IPS-NIHi7 (cell line): ENCODE results near the gene DNAJC5.
A peak's percentile ranks its signal among the peaks of the same experiment; 100 is the strongest.
"Not testable (repeated sequence)": the region's sequence is repeated elsewhere in the genome, so short reads cannot be mapped to it uniquely, and the experiment has no call there.

Experiments used
- DNase-seq: peaks from one replicate; pipeline ENCODE4 v3.0.0; 2012; ENCODE audit warnings: mixed read lengths; ENCODE audit errors: extremely low spot score

Gene DNAJC5

DNA sequence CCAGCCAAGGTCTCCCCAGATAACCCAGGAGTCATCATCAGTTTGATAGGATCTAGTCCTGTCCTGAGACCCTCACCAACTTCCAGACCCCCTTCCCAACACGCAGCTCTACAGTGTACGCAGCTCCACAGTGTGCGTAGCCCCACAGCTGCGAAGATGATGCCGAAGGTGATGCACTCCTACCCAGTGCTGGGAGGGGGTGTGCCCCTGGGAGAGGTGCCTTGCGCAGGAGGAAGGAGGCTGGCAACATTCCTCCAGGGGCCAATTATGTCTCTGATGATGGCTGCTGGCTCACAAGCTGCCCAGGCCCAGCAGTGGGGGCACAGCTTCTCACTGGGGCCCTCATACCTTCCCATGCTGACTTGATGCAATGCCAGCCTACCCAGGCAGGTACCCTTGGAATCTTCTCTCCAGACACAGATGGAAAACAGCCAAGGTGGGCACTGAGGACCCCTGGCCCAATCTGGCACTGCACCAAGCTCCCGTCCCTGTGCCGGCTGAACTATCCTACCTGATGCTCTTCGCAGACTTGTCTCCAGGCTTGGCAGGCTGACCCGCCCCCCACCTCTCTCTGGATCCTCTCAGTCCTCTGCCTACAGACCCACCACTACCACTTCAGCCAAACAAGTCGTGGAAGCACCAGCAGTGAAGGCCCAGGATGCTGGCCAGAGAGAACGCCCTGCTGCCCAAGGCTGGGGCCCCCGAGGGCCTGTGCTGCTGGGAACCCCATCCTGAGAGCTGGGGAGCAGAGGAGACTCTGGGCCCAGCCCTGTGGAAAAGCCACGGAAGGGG, 73.4 kb downstream of the DNAJC5 start:
- DNase-seq = no peak

DNA sequence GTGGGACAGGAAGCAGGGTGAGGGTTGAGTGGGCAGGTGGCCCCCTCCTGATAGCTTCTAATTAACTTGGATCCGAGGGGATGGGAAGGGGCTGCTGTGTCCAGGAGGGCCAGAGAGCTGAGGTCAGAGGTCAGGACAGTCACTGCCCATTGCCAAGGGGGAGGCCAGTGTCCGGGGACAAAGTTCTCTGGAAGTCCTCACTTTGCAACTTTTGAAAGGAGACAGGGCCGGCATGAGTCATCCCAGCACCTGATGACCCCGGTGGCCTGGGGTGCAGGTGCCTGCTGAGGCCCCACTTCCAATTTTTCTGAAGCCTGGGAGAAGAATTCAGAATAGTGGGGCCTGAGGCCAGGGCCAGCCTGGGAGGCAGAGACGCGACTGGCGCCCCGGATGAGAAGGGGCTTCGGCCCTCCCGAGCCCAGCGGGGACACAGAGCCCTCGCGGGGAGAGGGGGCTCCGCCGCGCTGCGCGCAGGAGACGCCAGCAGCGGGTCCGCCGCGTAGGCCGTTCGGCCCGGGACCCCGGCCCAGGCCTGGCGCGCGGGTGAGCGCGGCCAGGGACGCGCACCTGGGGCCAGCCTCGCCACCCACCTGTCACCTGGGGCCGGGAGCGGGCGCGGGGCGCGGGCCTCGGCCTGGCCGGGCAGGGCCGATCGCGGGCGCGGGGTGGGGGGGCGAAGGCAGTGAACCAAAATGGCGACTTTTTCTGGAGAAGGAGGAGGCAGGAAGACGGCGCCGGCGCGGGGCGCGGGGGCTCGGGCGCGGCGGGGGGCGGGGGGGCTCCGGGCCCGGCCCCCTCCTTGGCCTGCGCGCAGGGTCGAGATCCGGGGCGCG, 74.2 kb downstream of the DNAJC5 start:
- peak; percentile 35 for DNase-seq

DNA sequence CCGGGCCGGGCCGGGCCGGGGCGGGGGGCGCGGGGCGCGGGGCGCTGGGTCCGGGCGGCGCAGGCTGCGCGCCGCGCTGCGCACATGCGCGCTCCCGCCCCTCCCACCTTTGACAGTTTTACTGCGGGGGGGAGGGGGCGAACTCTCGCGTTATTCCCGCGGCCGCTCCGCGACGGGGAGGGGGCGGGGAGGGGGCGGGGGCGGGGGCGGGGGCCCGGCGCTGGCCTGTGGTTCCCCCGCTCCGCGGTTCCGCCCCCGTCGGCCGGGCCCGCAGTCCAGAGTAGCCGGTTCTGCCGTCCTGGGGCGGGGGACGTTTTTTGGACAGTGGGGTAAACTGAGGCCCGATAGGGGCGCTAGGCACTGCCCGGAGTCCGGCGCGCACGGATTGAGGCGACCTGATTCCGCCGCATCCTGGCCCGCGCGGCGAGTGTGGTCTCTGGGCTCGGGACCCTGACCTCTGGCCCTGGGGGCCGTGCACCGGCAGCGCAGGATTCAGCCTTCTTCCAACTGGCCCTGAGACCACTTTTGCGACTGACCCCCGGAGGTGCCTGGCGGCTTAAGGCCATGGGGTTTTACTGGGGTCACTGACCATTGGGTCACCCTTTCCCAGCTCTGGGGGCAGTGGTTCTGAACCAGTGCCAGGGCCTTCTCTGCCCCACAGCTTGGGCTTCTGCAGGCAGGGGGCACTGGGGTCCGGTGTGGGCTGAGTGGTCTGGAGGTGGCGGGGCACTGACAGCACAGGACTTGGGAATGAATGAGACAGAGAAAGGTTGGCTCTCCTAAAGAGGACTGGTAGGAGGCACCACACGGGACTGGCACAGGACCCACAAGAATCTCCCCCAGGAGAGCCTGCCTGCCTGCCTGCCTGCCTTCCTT, 75.2 kb downstream of the DNAJC5 start, which contains the start of gene ZNF512B:
Gene ZNF512B (minus strand): TSS at position 93 of the 876 bp plus-strand sequence. CDS start 1,980 bp downstream, outside the sequence.
- peak; percentile 85 for DNase-seq

DNA sequence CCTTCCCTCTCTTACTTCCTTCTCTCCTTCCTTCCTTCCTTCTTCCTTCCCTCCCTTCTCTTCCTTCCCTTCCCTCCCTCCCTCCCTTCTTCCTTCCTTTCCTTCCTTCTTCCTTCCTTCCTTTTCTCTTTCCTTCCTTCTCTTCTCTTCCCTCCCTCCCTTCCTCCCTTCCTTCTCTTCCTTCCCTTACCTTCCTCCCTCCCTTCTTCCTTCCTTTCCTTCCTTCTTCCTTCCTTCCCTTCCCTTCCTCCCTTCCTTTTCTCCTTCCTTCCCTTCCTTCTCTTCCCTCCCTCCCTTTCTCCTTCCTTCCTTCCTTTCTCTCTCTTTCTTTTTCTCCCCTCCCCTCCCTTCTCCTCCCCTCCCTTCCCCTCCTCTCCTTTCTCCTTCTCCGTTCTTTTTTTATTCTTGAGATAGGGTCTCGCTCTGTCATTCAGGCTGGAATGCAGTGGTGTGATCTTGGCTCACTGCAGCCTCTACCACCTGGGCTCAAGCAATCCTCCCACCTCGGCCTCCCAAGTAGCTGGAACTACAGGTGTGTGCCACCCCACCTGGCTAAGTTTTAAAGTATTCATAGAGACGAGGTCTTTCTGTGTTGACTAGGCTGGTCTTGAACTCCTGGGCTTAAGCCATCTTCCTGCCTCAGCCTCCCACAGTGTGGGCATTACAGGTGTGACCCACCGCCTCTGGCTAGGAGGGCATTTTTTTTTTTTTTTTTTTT, 75.9 kb downstream of the DNAJC5 start:
- no peak for DNase-seq

DNA sequence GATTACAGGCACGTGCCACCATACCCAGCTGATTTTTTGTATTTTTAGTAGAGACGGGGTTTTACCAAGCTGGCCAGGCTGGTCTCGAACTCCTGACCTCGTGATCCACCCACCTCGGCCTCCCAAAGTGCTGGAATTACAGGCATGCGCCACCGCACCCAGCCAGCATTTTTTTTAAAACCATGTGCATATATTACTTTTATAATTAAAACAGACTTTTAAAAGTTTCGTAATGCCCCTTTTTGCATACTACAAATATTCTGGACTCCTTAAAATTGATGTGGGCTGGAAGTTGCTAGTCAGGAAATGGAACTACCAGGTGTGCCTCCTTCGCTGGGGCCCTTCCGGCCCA, 77.0 kb downstream of the DNAJC5 start:
- DNase-seq = not testable (repeated sequence)

DNA sequence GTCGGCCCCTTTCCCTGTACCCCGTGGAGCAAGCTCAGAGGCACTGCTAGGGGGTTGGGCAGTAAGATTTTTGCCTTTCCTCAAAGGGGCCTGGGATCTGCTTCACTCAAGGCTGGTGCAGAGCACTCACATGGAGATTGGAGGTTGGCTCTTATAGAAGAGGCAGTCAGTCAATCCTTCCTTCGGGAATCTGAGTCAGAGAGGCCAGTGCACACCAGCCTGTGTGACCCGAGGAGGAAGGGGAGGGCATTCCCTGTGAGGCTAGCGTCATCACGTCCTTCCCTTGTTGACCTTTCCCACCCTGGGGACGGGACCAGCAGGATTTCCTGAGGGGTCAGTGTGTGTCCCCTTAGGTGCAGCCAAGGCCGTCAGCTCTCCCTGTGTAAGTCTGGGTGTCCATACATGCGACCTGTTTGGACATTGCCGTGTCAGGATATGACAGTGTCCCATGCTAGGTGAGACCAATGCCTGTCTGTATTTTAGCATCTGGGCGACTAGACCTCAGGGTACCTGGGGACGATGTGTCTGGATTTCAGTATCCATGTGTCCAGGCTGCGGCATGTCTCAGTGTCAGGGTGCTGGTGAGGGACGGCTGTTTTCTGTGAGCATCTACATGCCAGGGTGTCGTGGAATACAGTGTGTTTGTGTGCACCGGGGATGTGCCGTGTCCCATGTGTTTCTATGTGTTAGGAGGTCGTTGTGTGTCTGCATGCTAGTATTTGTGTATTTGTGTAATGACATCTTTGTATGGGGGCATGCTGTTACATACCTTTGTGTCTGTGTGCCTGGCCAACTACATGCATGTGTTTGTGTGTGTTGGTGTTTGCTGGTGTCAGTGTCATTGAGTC, 77.6 kb downstream of the DNAJC5 start:
- DNase-seq = no peak

DNA sequence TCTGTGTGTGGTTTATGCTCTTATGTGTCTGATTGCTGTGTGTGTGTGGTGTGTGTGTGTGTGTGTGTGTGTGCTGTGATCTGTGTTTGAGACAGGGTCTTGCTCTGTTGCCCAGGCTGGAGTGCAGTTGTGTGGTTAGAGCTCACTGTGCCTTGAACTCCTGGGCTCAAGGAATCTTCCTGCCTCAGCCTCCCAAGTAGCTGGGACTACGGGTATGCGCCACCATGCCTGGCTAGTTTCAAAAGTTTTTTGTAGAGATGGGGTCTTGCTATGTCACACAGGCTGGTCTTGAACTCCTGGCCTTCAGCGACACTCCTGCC, 78.2 kb downstream of the DNAJC5 start:
- DNase-seq = no peak

DNA sequence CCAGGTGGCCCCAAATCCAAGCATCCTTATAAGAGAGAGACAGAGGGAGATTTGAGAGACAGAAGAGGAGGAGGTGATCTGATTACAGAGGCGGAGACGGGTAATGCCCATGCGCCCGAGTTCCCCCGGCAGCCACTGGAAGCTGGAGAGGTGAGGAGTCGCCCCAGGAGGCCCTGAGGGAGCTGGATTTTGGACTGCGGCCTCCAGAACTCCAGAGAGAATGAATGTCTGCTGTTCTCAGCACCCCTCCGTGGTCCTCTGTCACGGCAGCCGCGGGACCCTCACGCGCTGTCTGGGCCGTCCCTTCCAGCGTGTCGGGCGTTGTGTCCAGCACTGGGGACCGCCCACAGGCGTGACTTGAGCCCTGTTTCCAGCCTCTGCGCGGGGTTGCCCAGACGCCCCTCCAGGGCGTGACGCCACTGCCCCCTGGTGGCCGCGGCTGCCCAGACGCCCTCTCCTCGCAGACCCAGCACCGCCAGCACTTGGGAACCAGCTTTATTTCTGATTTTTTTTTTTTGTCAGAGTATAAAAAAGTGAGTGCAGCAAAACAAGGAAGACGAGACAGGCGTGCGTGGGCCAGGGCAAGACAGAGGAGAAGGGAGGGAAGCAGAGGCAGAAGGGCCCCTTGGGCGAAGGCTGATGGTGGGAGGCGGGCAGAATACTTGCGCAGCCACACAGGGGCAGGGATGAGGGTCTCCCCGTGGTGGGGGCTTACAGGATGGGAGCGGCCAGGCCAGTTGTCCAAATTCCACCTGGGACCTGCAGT, 78.9 kb downstream of the DNAJC5 start:
- DNase-seq = peak; percentile 87

DNA sequence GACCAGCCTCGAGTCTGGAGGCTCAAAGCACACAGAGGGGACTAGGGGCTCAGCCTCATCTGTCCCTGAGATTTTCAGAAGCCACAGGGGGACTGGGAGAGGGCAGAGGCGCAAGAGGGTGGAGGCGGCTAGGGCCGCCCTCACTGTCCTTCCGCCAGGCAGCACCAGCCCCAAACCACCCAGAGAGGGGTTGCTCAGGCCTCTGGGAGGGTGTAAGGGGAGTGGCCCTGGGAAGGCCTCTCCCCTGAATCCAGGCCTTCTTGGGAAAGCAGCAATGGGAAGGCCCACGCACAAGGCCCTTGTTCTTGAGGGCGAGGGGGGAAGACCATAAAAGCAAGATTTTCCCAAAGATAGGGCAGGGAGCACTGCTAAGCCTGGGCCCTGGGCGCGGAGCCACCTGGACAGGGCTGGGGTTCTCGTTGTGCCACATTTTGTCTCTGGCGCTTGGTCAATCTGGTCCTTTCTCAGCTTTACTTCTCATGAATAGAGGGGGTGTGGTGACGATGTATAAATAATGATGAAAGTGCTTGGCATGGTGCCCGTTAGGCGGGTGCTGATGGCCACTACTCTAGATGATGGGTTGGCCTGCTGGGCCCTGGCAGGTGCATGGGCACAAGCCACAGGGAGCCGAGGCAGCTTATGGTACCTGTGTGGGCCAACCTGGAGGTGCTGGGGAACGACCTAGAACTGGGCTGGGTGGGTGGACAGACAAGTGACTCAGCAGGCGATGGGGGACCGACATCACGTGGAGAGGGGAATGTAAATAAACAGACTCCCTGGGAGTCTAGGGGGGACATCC, 79.7 kb downstream of the DNAJC5 start:
- no peak for DNase-seq

DNA sequence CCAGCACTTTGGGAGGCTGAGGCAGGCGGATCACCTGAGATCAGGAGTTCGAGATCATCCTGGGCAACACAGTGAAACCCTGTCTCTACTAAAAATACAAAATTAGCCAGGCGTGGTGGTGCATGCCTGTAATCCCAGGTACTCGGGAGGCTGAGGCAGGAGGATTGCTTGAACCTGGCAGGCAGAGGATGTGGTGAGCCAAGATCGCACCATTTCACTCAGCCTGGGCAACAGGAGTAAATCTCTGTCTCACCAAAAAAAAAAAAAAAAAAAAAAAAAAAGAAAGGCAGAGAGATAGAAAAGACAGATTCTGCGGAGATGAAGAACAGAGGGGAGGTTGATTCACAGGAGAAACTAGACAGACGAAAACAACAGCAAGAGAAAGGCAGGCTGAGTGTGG, 81.6 kb downstream of the DNAJC5 start:
- not testable (repeated sequence) for DNase-seq

DNA sequence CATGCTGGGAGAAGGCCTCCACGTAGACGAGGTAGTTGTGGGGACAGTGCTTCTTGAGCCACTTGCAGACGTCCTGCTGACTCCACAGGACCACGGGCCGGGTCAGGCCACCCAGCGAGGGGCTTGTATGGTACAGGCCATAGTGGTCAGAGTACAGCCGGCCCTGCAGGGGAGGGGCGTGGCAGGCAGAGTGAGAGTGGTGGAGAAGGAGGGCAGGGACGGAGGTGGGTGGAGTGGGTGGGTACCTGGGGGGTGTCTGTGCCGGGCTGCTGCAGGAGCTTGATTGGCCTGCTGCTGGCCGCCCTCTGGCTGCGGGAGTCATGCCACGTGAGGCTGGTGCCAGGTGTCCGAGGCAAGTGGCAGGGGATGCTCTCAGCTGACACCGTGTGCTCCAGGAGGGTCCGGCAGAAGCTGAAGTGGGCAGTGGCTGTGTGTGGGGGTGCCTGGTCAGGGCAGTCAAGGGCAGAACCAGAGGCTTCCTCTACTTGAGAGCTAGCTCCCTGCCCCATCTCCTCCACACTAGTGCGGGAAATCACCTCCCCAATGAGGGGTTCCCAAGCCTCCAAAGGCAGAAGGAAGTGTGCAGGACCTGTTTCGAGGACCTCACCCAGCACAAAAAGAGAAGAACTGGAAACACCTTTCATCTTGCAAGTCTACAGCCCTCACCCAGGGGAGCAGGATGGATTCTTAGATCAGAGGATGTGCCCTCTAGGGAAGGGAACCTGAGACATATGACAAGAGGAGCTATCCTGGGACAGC, 82.2 kb downstream of the DNAJC5 start:
- DNase-seq = no peak

DNA sequence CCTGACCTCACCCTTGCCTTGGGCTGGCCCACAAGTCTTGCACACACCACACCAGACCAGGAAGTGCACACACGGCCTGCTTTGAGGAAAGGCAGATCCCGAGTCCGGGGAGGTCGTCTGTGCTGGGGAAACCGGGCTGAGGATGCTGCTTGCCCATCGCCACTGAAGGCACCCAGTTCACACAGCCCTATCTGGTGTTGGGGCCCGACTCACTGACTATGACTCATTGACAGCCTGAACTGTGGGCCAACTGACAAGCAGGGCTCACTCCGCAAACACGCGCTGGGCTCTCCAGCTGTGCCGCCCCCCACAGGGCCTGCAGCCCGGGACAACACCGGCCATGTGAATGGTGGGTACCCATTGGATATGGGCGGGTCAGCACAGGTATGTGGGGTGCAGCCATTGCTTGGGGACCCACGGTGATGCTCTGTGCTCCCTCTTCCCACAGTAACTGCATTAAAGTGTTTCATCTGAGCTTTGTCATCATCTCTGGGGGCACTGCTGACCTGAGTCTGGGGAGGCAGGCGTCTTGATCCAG, 82.9 kb downstream of the DNAJC5 start:
- DNase-seq = no peak

DNA sequence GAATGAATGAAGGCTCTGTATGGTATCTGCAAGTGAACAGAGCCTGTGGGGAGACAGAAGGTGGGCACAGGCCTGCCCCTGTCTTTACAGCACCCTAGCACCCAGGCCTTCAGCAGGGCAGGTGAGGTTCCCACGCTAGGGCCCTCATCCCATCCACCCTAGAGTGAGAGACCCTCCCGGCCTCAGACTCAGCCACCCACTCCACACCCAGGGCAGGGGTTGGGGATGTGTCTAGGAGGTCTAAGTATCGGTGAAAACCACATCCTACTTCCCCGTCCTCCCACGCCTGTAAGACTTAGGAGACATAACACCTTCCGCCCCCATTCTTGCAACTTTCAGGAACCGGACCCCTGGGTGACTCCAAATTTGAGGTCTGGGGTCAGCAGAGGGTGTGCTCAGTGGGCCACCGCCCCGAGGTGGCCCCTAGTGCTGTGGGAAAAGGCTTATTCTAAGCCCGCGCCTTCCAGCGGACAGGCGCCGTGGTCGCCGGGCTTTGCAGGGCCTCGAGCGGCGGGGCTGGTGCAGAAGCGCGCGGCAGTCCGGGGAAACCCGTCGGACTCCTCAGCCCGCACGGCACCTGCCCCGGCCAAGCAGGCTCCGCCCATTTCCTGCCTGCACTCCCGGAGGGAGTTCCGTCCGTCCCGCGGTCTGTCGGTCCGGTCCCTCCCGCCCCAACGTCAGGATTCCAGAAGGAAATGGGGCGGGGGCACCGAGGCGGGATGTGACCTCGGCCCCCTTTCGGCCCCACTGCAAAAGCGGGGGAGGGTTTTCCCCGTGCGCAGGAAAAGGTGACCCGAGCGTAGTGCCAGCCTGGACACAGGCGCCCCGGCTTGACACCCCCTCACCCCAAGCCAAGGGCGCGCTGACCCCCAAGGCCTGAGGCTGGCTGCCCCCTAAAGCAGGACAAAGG, 83.6 kb downstream of the DNAJC5 start:
- peak; percentile 75 for DNase-seq

DNA sequence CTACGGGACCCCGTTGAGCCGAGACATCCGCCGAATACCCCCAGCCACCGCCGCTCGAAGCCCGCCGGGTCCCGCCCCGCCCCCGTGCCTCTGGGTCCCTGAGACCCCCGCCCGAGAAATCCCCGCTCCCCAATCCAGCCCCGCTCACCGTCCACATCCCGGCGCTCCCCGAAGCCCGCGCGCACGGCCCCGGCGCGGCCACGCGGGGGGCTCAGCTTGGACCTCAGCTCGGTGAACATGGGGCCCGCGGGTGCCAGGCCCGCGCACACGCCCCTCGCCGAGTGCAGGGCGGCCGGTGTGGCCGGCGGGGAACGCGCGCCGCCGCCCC, 84.3 kb downstream of the DNAJC5 start:
- DNase-seq = peak; percentile 31

DNA sequence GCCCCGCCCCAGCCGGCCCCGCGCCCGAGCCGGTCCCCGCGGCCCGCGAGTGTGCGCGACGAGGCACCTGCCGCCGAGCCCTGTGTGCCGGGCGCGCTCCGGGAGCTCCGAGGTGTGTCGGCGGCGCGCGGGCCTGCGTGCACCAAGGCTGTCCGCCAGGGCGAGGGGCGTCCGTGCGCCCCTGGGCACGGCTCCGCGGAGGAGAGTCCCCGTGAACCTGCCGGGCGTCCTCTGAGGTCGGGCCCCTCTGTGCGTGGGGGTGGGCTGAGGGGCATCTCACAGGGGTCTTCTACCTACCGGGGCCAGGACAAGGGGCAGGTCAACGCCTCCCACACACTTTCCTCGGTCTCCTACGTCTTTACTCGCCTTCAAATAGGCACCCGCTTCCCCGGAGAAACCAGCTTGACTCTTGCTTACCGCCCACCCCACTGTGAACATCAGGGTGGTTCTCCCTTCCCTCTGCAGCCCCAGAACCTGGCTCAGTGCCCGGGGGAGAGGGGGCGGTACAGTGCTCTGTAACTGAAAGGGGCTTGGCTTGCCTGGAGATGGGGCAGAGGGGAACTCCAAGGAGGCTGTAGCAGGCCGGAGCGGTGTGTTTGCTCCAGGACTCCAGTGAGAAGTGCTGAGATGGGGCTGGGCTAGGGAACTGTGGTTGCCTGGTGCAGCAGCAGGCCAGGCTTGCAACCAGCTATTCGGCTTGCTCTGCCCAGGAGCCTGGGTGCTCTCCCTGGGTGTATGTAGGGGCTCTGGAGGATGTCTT, 84.8 kb downstream of the DNAJC5 start, which contains the start of gene SAMD10:
Gene SAMD10 (minus strand): TSS at position 86 of the 760 bp plus-strand sequence. CDS start 175 bp downstream, outside the sequence.
- peak; percentile 44 for DNase-seq

DNA sequence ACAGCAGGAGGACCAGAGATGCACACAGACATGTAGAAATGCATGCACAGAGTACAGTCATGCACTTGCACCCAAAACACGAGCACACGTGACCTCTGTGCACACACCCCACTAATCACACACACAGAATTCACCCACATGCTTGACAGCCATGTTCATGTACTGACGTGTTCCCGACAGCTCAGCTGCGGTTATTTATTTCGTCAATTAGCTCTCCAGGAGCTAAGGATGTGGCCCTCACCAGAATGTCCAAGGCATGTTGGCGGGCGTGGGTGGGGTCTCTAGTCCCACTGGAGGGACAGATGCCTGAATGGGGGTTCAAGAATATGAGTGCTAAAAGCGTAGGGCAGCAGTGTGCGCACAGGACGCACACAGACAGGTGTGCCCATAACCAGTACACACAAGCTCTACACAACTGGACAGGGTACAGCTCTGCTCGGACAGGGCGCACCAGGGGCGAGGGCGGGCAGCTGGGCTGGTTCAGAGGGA, 85.4 kb downstream of the DNAJC5 start:
- DNase-seq = no peak
